ENCODE results near the gene KIRREL1. TPM values are rescaled to one million over a fixed set of nuclear protein-coding genes. Genes with fewer than 3 reads are reported as not detected.

The KIRREL1 gene
- total and polyA plus RNA-seq, 2 donors from 2014 or later = 13.7 to 54.9 TPM

GRCh38 chr1:158035976-158036583, 42.6 kb downstream of the KIRREL1 start:
- DNase-seq (peak in 2 of 5 donors; percentile 66 to 79), FAIRE-seq (peak; percentile 37)
- H3K4me3 ChIP-seq (ENCODE audit: low read length in 3 of 3) = no peak overlapping the region
- no peak overlapping the region for H3K9ac ChIP-seq (ENCODE audit: low read length in 3 of 3)
- H3K27me3 ChIP-seq (ENCODE audit: control insufficient read depth, insufficient read depth, low read length) = no peaks in the 10 kb centered on the region
- peaks cover 2 to 20% (median 11%) of the 10 kb centered on the region in 3 donors for H3K4me1 ChIP-seq (ENCODE audit: control insufficient read depth in 2 of 3, insufficient read depth in 2 of 3, low read depth in 1 of 3, low read length in 3 of 3)
- intact Hi-C loops (cut with DNase I) = loop anchor here (5.0 kb wide), 1 partner anchor 51 kb away; no protein-coding TSS in a partner anchor
- no peaks in the 10 kb centered on the region for H3K9me3 ChIP-seq (ENCODE audit: control insufficient read depth in 2 of 3, insufficient read depth in 1 of 3, low read length in 3 of 3)
- peak; percentile 64 for TF ChIP-seq CTCF (IDR thresholded peaks at IDR 0.05; ENCODE audit: borderline replicate concordance, extremely low read depth, insufficient read depth)
- no peak overlapping the region for H3K27ac ChIP-seq (ENCODE audit: low read depth in 2 of 2, low read length in 2 of 2)
- H3K36me3 ChIP-seq (ENCODE audit: control insufficient read depth in 2 of 3, insufficient read depth in 3 of 3, low read length in 3 of 3) = no peaks in the 10 kb centered on the region

GRCh38 chr1:158037008-158037865, 43.8 kb downstream of the KIRREL1 start:
- Histone ChIP-seq H3K36me3 (ENCODE audit: control insufficient read depth in 2 of 3, insufficient read depth in 3 of 3, low read length in 3 of 3) (no peaks in the 10 kb centered on the region), H3K9me3 (ENCODE audit: control insufficient read depth in 2 of 3, insufficient read depth in 1 of 3, low read length in 3 of 3) (no peaks in the 10 kb centered on the region), H3K9ac (ENCODE audit: low read length in 3 of 3) (no peak overlapping the region), H3K4me1 (ENCODE audit: control insufficient read depth in 2 of 3, insufficient read depth in 2 of 3, low read depth in 1 of 3, low read length in 3 of 3) (peaks cover 2 to 18% (median 11%) of the 10 kb centered on the region in 3 donors), H3K27me3 (ENCODE audit: control insufficient read depth, insufficient read depth, low read length) (no peaks in the 10 kb centered on the region), H3K4me3 (ENCODE audit: low read length in 3 of 3) (no peak overlapping the region), H3K27ac (ENCODE audit: low read depth in 2 of 2, low read length in 2 of 2) (no peak overlapping the region)
- FAIRE-seq (no peak), DNase-seq (no peak)
- intact Hi-C loops (cut with DNase I) = loop anchor here (5.0 kb wide), 1 partner anchor 50 kb away; no protein-coding TSS in a partner anchor
- no peak for TF ChIP-seq CTCF (IDR thresholded peaks at IDR 0.05; ENCODE audit: borderline replicate concordance, extremely low read depth, insufficient read depth)

- TF ChIP-seq CTCF (IDR thresholded peaks at IDR 0.05; ENCODE audit: borderline replicate concordance, extremely low read depth, insufficient read depth) = no peak
- no peaks in the 10 kb centered on the region for H3K9me3 ChIP-seq (ENCODE audit: control insufficient read depth in 2 of 3, insufficient read depth in 1 of 3, low read length in 3 of 3)
- no peaks in the 10 kb centered on the region for H3K27me3 ChIP-seq (ENCODE audit: control insufficient read depth, insufficient read depth, low read length)
- no peak overlapping the region for H3K4me3 ChIP-seq (ENCODE audit: low read length in 3 of 3)
- DNase-seq (peak in 2 of 5 donors; percentile 51 to 82), FAIRE-seq (no peak)
- H3K36me3 ChIP-seq (ENCODE audit: control insufficient read depth in 2 of 3, insufficient read depth in 3 of 3, low read length in 3 of 3) = no peaks in the 10 kb centered on the region
- H3K27ac ChIP-seq (ENCODE audit: low read depth in 2 of 2, low read length in 2 of 2) = peak overlapping the region in 1 of 2 donors; percentile 47
- H3K9ac ChIP-seq (ENCODE audit: low read length in 3 of 3) = no peak overlapping the region
- intact Hi-C loops (cut with DNase I) = loop anchor here (5.0 kb wide), 1 partner anchor 49 kb away; no protein-coding TSS in a partner anchor
- H3K4me1 ChIP-seq (ENCODE audit: control insufficient read depth in 2 of 3, insufficient read depth in 2 of 3, low read depth in 1 of 3, low read length in 3 of 3) = peaks cover 2 to 17% (median 11%) of the 10 kb centered on the region in 3 donors
These were observed 44.5 kb downstream of the KIRREL1 start for GRCh38 chr1:158037866-158038359.

Measured in kidney (tissue), 14 donors.